Neuronal stem cell (in vitro differentiated cells): ENCODE measurements around the gene DUSP1.

Experiments used
- DNase-seq: peaks from one replicate; pipeline ENCODE4 v3.0.0-alpha.2; 2013; ENCODE audit warnings: low spot score
- H2AFZ ChIP-seq: one replicate; pipeline ENCODE4 v1.6.1; 2013; ENCODE audit warnings: mild to moderate bottlenecking, low read length, inconsistent platforms
- H2AK5ac ChIP-seq: 2 replicates; pipeline ENCODE4 v1.6.1; 2013; ENCODE audit warnings: low read depth, mild to moderate bottlenecking, inconsistent platforms, low read length, moderate library complexity, mixed read lengths
- H2BK120ac ChIP-seq: 2 replicates; pipeline ENCODE4 v1.6.1; 2013; ENCODE audit warnings: low read depth, mild to moderate bottlenecking, inconsistent platforms, low read length, moderate library complexity, mixed read lengths
- H2BK12ac ChIP-seq: one replicate; pipeline ENCODE4 v1.6.1; 2013; ENCODE audit warnings: low read length, inconsistent platforms
- H2BK15ac ChIP-seq: 2 replicates; pipeline ENCODE4 v1.6.1; 2013; ENCODE audit warnings: mild to moderate bottlenecking, low read length, inconsistent platforms, mixed read lengths
- H2BK5ac ChIP-seq: one replicate; pipeline ENCODE4 v1.6.1; 2013; ENCODE audit warnings: inconsistent platforms, mild to moderate bottlenecking, low read length, moderate library complexity
- H3K14ac ChIP-seq: one replicate; pipeline ENCODE4 v1.6.1; 2013; ENCODE audit warnings: low read length, inconsistent platforms
- H3K18ac ChIP-seq: 2 replicates; pipeline ENCODE4 v1.6.1; 2013; ENCODE audit warnings: low read length, inconsistent platforms
- H3K23ac ChIP-seq: 2 replicates; pipeline ENCODE4 v1.6.1; 2013; ENCODE audit warnings: low read depth, mild to moderate bottlenecking, mixed read lengths, low read length, inconsistent platforms; ENCODE audit not compliant: poor library complexity
- H3K27ac ChIP-seq: replicated peaks from 3 replicates; pipeline ENCODE4 v1.5.1; 2013; ENCODE audit warnings: low read length, inconsistent platforms
- H3K27me3 ChIP-seq, 3 experiments: 2 replicates each; pipeline ENCODE4 v1.6.1; 2013; ENCODE audit warnings: low read length in 3 of 3, mild to moderate bottlenecking in 2 of 3, inconsistent platforms in 1 of 3, low read depth in 1 of 3, mixed read lengths in 1 of 3, moderate library complexity in 1 of 3; ENCODE audit not compliant: control insufficient read depth in 3 of 3, insufficient read depth in 3 of 3
- H3K36me3 ChIP-seq, 2 donors: replicated peaks in 1 of 2; 2 replicates each; pipeline ENCODE4 v1.6.1; 2013; ENCODE audit warnings: low read length in 2 of 2; ENCODE audit not compliant: control insufficient read depth in 2 of 2, insufficient read depth in 2 of 2
- H3K4ac ChIP-seq: 2 replicates; pipeline ENCODE4 v1.6.1; 2013; ENCODE audit warnings: inconsistent platforms, mild to moderate bottlenecking, low read length, moderate library complexity
- H3K4me1 ChIP-seq, 2 donors: 1 replicate in 1 of 2; 2 replicates in 1 of 2; pipeline ENCODE4 v1.6.1; 2013; ENCODE audit warnings: low read length in 2 of 2, low read depth in 1 of 2; ENCODE audit not compliant: control insufficient read depth in 2 of 2, insufficient read depth in 1 of 2
- H3K4me2 ChIP-seq: one replicate; pipeline ENCODE4 v1.6.1; 2013; ENCODE audit warnings: mild to moderate bottlenecking, low read length, inconsistent platforms; ENCODE audit not compliant: insufficient read depth, poor library complexity, severe bottlenecking
- H3K4me3 ChIP-seq, 2 donors: 2 replicates each; pipeline ENCODE4 v1.5.1; 2013; ENCODE audit warnings: low read length in 2 of 2, mild to moderate bottlenecking in 2 of 2, inconsistent platforms in 1 of 2, moderate library complexity in 1 of 2
- H3K79me1 ChIP-seq: one replicate; pipeline ENCODE4 v1.6.1; 2013; ENCODE audit warnings: low read depth, mild to moderate bottlenecking, inconsistent platforms, low read length, moderate library complexity
- H3K9ac ChIP-seq: one replicate; pipeline ENCODE4 v1.6.1; 2013; ENCODE audit warnings: mild to moderate bottlenecking, low read depth, low read length, inconsistent platforms; ENCODE audit not compliant: poor library complexity
- H3K9me3 ChIP-seq, 2 donors: replicated peaks in 1 of 2; 2 replicates each; pipeline versions ENCODE3 to v1.6.1; 2013; ENCODE audit warnings: low read length in 2 of 2, mild to moderate bottlenecking in 2 of 2, inconsistent platforms in 1 of 2, low read depth in 1 of 2, mixed read lengths in 1 of 2, moderate library complexity in 1 of 2; ENCODE audit not compliant: control insufficient read depth in 2 of 2, insufficient read depth in 1 of 2
- H4K8ac ChIP-seq: one replicate; pipeline ENCODE4 v1.6.1; 2013; ENCODE audit warnings: low read depth, mild to moderate bottlenecking, inconsistent platforms, low read length, moderate library complexity
- H4K91ac ChIP-seq: one replicate; pipeline ENCODE4 v1.6.1; 2013; ENCODE audit warnings: low read length, low read depth, mild to moderate bottlenecking, inconsistent platforms; ENCODE audit not compliant: poor library complexity
- WGBS, 2 donors: extraction: QIAGEN DNeasy Blood & Tissue Kit; methylation state at CpG; one replicate each; pipeline ENCODE4 v1.1.7; 2013; ENCODE audit warnings: missing lambda C conversion rate in 2 of 2, mixed read lengths in 1 of 2; ENCODE audit not compliant: insufficient read length in 2 of 2, insufficient replicate concordance in 1 of 2; ENCODE audit errors: extremely low coverage in 2 of 2; 5-methylcytosine and 5-hydroxymethylcytosine counted together

DUSP1 gene

GRCh38 chr5:172773481-172774469 lies 2.8 kb upstream of the DUSP1 start:
- Histone ChIP-seq H3K36me3 (peaks cover 6 to 9% of the 10 kb centered on the region in 2 donors), H2BK15ac (no peak overlapping the region), H3K9me3 (peaks cover 0 to 3% of the 10 kb centered on the region in 2 donors), H2BK120ac (no peak overlapping the region), H2AK5ac (no peak overlapping the region), H3K14ac (no peak overlapping the region), H4K8ac (no peak overlapping the region), H2AFZ (no peak overlapping the region), H3K18ac (no peak overlapping the region), H3K27me3 (peaks cover 0 to 4% (median 0%) of the 10 kb centered on the region in 3 experiments), H3K4me3 (no peak overlapping the region), H4K91ac (no peak overlapping the region), H3K4me2 (no peak overlapping the region), H3K27ac (no peak overlapping the region), H2BK5ac (no peak overlapping the region), H3K4me1 (peaks cover 8 to 23% of the 10 kb centered on the region in 2 donors), H3K23ac (no peak overlapping the region), H3K9ac (no peak overlapping the region), H2BK12ac (no peak overlapping the region), H3K4ac (no peak overlapping the region), H3K79me1 (no peaks in the 10 kb centered on the region)
- DNase-seq = no peak
- WGBS, 2 donors = no CpG with 5 or more reads among the region's 11 CpGs

DNA sequence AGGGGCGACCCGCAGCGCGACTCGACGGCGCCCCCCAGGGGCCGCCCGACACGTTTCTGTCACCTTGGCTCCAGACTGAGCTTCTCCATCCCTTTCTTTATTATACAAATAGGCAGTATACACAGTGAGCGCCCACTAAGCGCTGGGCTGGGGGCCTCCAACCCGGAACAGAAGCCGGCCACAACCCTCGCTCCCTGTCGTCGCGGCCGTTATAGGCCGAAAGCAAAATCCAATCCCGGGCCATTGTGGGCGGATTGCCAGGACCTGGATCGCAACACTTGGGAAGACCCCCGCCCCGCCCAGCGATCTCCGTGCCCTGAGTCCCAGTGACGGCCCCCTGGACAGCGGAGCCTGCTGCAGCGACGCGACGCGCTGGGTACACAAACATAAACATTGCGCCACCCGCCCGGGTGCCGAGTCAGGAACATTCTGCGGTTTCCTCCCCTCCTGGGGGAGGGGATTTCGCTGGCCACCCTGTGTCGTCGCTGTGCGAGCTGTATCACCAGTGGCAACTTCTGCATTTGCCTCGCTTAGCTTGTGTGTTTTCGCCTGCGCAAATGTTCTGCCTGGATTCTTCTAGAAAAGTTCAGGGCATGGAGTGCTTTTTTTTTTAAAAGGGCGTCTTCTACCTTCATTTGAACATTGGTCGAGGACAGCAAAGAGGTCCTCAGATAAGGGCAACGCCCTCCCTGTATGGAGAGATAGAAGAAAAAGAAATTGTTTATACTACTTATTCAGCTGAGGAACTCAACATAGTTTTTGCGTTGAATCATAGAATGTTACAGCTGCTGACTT lies 1.3 kb upstream of the DUSP1 start:
- Histone ChIP-seq H3K36me3 (peaks cover 16 to 24% of the 10 kb centered on the region in 2 donors), H3K18ac (peak overlapping the region; percentile 92), H3K27me3 (peaks cover 0 to 4% (median 0%) of the 10 kb centered on the region in 3 experiments), H3K79me1 (no peaks in the 10 kb centered on the region), H3K9ac (no peak overlapping the region), H3K4ac (no peak overlapping the region), H2BK15ac (no peak overlapping the region), H2BK5ac (no peak overlapping the region), H4K8ac (no peak overlapping the region), H2BK12ac (no peak overlapping the region), H3K4me1 (peaks cover 8 to 16% of the 10 kb centered on the region in 2 donors), H3K9me3 (peaks cover 0 to 3% of the 10 kb centered on the region in 2 donors), H3K4me3 (peak overlapping the region; percentile 77 to 91), H2AFZ (peak overlapping the region; percentile 98), H3K27ac (no peak overlapping the region), H3K4me2 (peak overlapping the region; percentile 98), H2AK5ac (no peak overlapping the region), H4K91ac (no peak overlapping the region), H2BK120ac (no peak overlapping the region), H3K23ac (peak overlapping the region; percentile 1), H3K14ac (peak overlapping the region; percentile 49)
- no CpG with 5 or more reads among the region's 50 CpGs for WGBS, 2 donors
- DNase-seq = peak; percentile 76

GRCh38 chr5:172771439-172772111 lies 580 bp upstream of the DUSP1 start:
- H3K4me3 ChIP-seq = peak overlapping the region; percentile 79 to 91
- H3K18ac ChIP-seq = peak overlapping the region; percentile 94
- H2AFZ ChIP-seq = peak overlapping the region; percentile 98
- H2AK5ac ChIP-seq = no peak overlapping the region
- H3K36me3 ChIP-seq = peaks cover 16 to 29% of the 10 kb centered on the region in 2 donors
- WGBS, 2 donors = no CpG with 5 or more reads among the region's 40 CpGs
- H3K4me1 ChIP-seq = peaks cover 9 to 19% of the 10 kb centered on the region in 2 donors
- no peaks in the 10 kb centered on the region for H3K79me1 ChIP-seq
- peak overlapping the region; percentile 51 for H2BK12ac ChIP-seq
- peak overlapping the region; percentile 98 for H3K4me2 ChIP-seq
- H3K23ac ChIP-seq = peak overlapping the region; percentile 25
- peaks cover 0 to 3% of the 10 kb centered on the region in 2 donors for H3K9me3 ChIP-seq
- DNase-seq = no peak
- H3K27me3 ChIP-seq = peaks cover 0 to 4% (median 0%) of the 10 kb centered on the region in 3 experiments
- H4K8ac ChIP-seq = no peak overlapping the region
- no peak overlapping the region for H2BK120ac ChIP-seq
- peak overlapping the region; percentile 8 for H2BK5ac ChIP-seq
- no peak overlapping the region for H3K14ac ChIP-seq
- no peak overlapping the region for H3K4ac ChIP-seq
- H2BK15ac ChIP-seq = no peak overlapping the region
- H3K27ac ChIP-seq = peak overlapping the region; percentile 13
- no peak overlapping the region for H4K91ac ChIP-seq
- peak overlapping the region; percentile 93 for H3K9ac ChIP-seq
